LNCAP (cell line): ENCODE data around the gene LRRN2.

Experiments
- TF ChIP-seq, protein P1 (sequence below): fragments of 450-650 bp; IDR thresholded peaks from 2 replicates; pipeline ENCODE4 v1.5.1; 2017; ENCODE audit warnings: mild to moderate bottlenecking

The LRRN2 gene

GRCh38 chr1:204578867-204579664 lies 106.5 kb downstream of the LRRN2 start:
- TF ChIP-seq, protein P1, sequence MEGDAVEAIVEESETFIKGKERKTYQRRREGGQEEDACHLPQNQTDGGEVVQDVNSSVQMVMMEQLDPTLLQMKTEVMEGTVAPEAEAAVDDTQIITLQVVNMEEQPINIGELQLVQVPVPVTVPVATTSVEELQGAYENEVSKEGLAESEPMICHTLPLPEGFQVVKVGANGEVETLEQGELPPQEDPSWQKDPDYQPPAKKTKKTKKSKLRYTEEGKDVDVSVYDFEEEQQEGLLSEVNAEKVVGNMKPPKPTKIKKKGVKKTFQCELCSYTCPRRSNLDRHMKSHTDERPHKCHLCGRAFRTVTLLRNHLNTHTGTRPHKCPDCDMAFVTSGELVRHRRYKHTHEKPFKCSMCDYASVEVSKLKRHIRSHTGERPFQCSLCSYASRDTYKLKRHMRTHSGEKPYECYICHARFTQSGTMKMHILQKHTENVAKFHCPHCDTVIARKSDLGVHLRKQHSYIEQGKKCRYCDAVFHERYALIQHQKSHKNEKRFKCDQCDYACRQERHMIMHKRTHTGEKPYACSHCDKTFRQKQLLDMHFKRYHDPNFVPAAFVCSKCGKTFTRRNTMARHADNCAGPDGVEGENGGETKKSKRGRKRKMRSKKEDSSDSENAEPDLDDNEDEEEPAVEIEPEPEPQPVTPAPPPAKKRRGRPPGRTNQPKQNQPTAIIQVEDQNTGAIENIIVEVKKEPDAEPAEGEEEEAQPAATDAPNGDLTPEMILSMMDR = no peak

DNA sequence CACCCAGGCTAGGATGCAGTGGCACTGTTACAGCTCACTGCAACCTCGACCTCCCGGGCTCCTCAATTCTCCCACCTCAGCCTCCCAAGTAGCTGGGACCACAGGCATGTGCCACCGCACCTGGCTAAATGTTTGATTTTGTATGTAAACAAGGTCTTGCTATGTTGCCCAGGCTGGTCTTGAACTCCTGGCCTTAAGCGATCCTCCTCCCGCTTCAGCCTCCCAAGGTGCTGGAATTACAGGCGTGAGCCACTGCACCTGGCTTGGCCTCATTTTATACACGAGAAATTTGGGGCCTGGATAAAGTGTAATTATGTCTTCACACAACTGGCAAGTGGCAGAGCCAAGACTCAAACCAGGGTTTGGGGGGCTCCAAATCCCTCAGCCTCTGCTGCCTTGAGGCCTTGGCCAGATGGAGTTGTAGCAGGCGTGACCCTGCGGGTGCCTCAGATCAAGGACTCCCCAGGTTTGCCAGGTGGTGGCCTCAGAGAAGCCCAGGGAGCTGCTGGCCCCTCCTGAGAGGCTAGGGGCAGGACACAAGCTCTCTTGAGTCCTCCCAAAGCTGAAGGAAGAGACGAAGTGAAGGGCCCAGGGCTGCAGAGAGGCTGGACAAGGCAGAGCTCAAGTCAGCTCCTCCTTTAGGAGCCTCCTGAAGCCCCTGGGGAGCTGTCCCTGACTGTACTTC lies 107.6 kb downstream of the LRRN2 start:
- TF ChIP-seq, protein P1 = no peak

DNA sequence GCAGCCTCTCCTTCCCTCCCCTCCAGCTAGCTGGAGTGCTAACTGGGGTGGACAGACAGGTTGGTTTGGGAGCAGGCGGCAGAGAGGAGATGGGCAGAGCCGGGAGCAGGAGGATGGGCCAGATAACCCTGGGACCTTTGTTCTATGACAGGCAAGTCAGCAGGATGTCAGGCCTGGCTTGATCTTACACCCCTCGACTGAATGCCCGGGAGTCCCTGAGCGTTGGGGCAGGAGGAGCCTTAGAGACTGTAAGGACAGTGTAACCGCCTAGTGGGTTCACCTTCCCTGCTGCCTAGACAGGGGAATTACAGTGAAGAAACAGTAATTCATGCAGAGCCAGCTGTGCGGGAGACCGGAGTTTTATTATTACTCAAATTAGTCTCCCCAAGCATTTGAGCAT lies 109.1 kb downstream of the LRRN2 start:
- TF ChIP-seq, protein P1 = no peak

DNA sequence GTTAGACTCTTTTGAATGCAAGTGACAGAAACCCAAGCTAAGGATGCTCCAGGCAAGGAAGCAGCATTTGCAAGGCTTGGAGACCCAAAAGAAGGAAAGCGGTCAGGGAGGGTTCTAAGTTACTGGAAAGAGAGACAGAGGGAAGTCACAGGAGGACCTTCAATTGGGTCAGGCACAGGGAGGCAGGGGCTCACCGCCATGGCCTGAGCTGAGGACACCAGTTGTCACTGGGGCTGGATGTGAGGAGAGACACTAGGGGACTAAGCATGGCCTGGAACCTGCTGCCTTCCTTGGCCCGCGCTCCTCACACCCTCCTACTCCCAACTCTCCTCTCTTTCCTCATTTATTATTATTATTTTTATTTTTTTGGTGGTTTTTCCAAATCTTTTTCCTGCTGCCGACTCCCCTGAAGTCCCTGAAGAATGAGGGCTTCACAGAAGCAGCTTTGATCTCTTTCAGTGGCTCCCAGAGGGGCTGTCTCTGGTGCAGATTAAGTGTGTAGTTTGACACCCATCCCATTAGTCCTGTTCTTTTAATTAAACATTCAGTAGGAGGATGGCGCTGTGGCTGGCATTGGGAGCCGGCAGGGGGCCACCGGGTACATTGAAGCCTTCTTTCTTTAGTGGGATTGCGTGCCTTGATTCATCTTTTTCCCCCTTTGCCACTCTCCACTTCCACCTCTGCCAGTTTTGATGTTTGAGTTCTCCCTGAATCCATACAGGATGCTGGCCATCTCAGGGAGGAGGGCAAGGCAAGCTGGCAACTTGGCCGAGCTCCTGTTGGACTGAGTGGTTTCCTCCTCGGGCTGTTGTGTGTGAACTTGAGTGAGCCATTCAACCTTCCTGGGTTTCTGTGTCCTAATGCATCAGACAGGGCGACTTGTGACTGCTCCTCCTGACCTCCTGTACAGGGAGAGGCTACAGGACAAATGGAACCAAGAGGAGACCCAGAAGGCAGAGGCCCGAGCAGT lies 110.0 kb downstream of the LRRN2 start:
- TF ChIP-seq, protein P1 = no peak

DNA sequence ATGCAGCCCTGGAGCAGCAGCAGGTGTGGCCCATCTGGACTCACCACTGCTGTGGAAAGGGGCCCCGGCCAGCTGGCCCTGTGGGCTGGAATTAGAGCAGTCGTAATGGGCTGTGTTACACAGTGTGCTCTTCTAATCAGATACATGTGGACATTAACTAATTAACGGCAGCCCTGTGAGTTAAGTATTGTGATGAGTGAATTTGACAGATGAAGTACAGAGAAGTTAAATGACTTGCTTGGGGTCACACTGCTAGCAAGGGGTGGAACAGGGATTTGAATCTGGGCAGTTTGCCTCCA lies 110.7 kb downstream of the LRRN2 start:
- TF ChIP-seq, protein P1 = no peak

GRCh38 chr1:204574016-204574864 lies 111.3 kb downstream of the LRRN2 start:
- TF ChIP-seq, protein P1 = no peak
